ENCODE data around the gene URB1.

- no peak for TF ChIP-seq POLR2A (IDR thresholded peaks at IDR 0.05)
- TF ChIP-seq, protein P1, sequence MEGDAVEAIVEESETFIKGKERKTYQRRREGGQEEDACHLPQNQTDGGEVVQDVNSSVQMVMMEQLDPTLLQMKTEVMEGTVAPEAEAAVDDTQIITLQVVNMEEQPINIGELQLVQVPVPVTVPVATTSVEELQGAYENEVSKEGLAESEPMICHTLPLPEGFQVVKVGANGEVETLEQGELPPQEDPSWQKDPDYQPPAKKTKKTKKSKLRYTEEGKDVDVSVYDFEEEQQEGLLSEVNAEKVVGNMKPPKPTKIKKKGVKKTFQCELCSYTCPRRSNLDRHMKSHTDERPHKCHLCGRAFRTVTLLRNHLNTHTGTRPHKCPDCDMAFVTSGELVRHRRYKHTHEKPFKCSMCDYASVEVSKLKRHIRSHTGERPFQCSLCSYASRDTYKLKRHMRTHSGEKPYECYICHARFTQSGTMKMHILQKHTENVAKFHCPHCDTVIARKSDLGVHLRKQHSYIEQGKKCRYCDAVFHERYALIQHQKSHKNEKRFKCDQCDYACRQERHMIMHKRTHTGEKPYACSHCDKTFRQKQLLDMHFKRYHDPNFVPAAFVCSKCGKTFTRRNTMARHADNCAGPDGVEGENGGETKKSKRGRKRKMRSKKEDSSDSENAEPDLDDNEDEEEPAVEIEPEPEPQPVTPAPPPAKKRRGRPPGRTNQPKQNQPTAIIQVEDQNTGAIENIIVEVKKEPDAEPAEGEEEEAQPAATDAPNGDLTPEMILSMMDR (IDR thresholded peaks at IDR 0.05 in 4 of 5, conservative IDR thresholded peaks at IDR 0.05 in 1 of 5), result no peak
Measured at GRCh38 chr21:32281531-32281930, 111.3 kb downstream of the URB1 start.

All from gastrocnemius medialis (tissue), 4 donors.